Skin of body (tissue), 2 donors: ENCODE results near the gene IL22RA2. TPM values are rescaled to one million over a fixed set of nuclear protein-coding genes. Genes with fewer than 3 reads are reported as not detected.

ENCODE experiments used
- DNase-seq: peaks from one replicate; lab custom pipeline; 2025; lab: John Stamatoyannopoulos, UW
- total RNA-seq: library from RNA; depleted of rRNA; stranded (reverse); fragments of >200 nt; gene quantifications from one replicate; pipeline ENCODE4 v1.2.3, GENCODE V29; 2014

The IL22RA2 gene
- total RNA-seq, 1 donor from 2014 or later, result 2.2 TPM

DNA sequence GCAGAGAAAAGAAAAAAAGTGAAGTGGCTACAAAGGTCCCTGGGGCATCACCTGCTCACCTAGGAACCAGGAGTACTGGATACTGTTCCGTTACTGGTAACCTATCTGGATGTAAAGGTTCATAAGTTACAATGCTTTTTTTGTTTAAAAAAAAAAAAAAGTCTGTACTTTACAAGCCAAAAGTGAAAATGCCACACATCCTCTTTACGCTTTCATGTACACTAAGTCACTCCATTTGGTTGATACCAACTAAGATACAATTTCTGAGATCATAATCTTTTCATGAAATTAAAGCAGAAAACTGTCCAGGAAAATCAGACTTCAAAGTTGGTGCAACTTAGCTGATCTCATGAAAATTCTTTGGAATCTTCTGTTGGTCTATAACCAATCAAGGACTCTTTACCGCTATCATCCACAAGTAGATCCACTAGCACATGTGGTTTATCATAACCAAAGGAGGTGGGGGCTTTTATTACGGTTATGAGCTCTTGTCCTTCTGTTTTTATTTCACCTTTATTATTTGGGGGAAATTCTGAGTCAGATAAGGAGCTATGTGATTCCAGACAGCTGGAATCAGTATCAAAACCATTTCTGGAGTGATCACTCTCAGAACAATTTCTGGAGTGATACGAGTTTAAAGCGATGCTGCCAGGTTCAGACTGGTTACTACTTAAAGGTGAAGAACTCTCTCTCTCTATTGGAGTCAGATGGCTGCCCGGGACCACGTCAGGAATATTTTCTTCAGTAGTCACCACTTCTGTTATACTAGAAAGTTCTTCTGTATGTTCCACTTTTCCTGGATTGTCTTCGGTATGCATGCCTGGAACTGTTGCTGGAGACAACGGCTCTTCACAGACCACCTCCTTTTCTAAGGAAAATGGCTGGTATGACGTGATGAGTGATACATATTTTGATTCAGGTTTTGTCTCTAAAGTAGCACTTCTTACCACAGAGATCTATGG is 24.5 kb upstream of the IL22RA2 start:
- DNase-seq, result no peak

DNA sequence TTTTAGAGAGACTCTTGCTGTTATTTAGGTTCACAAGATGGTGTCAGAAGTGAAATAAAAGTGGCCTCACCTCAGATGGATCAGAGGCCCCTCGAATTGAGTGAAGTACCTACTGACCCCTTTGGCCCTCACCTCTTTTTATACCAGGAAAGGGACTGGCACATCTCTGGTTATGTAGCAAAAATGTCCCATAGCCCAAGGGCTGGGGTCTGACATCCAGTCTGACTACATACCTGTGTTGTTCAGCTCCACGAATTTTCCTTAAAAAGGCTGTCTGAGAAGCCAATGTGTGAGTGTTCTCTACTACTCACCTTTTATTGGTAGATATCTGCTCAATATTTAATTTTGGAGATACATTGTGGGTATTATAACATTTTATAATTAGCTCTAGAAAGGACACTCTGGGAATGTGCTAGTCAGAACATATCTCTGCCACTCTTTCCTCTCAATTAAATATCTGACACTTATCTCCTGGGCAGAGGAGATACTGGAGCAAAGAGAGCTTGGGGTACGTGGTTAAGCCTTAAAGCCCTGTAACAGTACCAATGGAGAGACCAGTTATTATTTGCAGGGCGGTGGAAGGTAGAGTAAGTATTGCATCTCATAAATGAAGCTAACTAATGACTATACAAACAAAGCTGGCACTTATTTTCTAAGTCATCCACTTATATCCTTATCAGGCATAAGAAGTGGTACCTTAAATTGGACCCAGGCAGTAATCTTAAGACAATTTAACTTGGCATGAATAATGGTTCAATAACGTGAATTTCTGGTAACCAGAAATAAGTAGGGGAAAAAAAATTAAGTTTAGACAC is 20.0 kb upstream of the IL22RA2 start:
- DNase-seq, result no peak

DNA sequence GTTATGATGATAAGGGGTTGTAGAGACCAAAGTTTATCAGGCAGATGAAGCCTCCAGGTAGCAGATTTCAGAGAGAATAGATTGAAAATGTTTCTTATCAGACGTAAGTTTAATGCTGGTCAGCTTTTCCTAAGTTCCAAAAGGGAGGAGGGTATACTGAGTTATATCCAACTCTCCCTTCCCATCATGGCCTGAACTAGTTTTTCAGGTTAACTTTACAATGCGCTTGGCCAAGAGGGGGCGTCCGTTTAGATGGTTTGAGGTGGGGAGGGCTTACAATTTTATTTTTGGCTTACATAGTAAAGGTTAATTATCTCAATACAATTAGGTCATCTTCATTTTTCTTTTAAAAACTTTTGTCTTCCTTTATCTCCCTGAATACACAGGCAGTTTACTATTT is 19.4 kb upstream of the IL22RA2 start:
- no peak for DNase-seq

DNA sequence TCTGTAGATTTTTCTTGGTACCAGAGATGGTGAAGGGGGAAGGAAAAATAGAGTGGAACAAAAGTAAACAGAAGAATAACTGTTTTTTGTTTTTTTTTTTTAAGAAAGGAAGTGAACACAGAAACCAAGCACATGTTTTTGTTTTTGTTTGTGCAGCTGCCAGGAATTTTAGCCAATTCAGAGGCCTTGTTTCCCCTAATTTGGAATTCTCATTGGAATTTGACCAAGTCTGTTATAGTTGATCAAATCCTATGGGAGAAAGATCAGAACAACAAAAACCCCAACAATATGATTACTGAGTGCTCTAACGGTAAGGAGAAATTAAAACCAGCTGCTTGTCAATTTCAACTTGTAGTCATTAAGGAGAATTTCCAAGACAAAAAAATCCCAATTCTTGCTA is 18.2 kb upstream of the IL22RA2 start:
- peak; percentile 73 for DNase-seq

DNA sequence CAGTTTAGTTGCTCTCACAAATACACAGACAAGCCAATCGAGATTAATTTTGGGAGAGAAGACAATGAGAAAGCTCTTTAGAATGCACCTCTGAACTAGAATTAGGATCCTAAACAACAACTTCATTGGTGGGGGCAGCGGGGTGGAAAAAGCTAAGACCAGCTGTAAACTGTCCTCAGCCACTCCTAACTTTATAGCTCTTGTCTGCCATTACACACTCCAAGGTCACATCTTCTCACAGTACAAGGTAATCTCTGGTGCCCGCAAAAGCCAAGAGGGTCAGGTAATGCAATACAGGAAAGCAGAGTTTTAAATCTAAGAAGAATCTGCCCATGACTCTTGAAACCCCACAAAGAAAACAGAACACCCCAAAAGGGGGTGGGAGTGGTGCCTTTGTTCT is 17.8 kb upstream of the IL22RA2 start:
- DNase-seq, result no peak

DNA sequence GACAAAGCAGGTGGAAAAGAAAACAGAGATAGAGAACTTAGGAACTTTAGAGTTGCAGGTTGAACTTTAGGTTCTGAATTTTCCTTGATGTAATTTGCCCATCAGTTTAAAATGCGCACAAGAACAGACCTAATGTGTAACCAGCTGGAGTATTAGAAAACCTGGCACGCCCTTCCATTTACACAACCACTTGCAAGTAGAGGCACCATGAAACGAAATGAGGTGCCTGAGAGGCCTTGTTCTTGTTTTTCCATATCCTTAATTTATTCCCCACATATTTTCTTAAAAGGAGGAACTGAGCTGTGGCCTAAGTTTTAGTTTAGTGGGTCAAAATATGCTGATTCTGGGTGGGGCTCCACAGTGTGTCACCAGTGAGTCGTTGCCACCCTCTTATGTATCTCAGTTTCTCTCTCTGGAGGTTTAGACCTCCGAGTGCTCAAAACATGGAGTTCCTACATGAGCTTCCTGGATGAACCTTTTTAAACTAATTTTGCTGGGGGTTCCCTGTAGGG is 17.2 kb upstream of the IL22RA2 start:
- no peak for DNase-seq

DNA sequence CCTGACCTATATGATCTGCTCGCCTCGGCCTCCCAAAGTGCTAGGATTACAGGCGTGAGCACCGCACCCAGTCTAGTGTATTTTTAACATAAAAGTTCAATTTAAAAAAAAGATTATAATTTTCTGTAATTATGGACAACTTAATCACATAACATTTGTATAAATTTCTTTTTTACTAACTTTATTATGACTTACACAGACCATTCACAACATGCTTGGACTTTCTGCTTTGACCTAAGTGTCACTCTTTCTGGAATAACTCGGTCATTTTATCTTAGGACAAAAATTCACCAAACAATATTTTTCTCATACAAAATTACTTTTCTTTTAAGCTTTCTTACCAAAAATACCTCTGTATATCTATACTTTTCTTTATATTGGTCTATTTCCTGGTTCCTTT is 15.4 kb upstream of the IL22RA2 start:
- DNase-seq, result no peak

DNA sequence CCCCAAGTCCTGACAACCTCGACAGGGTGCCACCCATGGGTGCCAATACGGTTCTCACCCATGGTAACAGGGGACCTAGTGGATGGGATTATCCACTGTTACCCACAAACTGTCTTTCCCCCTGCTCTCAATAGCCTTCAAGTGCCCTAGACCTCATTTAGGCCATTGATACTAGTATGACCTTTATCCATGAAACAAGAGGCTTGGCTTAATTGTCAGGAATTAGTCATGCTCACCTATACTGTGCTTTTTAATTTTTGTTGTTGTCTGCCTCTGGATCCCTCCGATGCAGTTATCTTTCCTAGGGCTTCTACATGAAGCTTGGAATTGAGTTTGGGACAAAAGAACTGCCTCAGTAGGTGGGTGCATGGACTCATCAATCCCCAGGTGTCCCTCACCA is 11.8 kb upstream of the IL22RA2 start:
- DNase-seq, result no peak

DNA sequence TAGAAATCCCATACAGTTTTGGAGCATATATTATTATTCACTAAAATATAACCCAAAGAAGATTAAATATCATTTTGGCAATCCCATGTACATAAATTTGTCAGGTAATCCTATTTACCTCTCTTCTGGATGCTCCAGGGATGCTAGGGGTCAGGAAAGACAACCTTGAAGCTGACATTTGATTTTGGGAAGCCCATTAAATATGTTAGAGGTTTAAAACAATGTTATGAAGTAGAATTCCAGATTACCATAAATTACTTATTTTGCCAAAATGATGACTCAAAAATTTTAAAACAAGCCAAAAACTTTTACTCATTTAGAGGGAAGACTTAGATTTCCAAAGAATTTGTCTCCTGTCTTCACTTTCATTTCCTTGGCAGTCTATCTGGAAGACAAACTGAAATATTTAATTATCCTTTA is 9.2 kb upstream of the IL22RA2 start:
- no peak for DNase-seq

DNA sequence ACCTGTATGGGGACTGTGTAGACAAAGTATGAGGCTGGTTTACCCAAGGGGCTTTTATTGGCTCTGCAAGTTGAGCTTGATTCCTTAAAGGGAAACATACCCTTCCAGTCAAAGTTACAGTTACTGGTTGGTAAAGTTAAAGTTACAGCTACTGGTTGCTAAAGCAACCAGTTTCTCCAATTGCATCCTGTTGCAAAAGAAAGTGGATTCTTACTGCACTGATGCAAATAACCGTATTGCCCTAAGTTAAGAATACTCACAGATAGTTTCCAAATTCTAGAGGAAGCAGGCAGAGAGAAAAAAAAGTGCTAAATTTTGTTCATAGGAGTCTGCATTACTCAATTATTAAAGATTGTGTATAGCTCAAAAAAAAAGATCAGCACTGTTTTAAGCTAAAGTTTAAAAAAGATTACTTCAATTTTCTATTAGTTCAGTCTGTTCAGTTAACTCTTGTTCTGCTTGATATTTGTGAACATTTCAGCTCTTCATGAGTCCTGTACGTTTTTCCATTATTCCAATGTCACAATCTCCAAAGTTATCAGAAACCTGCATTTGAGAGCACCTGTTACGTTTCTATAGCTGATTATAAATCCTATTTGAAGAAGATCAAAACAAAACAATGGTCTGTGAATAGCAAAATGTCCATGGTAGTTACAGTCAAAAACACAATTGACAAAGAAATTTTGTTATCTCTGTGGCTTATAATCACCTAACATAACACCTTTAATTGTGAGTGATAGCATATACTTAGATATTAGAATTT is 8.6 kb upstream of the IL22RA2 start:
- no peak for DNase-seq

DNA sequence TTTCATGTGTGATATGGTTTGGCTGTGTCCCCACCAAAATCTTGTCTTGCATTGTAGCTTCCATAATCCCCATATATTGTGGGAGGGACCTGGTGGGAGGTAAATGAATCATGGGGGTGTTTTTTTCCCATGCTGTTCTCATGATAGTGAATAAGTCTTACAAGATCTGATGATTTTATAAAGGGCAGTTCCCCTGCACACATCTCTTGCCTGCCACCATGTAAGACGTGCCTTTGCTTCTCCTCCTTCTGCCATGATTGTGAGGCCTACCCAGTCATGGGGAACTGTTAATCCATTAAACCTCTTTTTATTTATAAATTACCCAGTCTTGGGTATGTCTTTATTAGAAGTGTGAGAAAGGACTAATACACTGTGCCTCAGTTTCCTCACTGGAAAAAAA is 4.2 kb upstream of the IL22RA2 start:
- DNase-seq, result no peak

DNA sequence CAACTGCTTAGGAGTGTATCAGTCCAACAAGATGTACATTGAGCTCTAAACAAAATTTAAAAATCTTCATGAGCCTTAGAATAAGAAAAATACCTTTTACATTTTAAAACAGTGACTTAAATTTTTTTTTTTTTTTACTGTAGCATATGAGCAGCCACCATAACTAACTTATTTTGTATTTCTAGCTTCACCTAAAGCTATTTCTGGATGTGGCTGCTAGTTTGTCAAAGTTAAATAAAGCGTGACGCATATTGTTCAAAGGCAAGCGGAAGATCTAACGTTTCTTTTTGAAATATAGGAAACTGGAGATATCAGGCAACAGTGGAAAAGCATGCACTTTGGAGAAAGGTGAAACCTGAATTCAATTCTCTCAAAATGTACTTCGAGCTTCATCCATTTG is 3.3 kb upstream of the IL22RA2 start:
- DNase-seq, result no peak

DNA sequence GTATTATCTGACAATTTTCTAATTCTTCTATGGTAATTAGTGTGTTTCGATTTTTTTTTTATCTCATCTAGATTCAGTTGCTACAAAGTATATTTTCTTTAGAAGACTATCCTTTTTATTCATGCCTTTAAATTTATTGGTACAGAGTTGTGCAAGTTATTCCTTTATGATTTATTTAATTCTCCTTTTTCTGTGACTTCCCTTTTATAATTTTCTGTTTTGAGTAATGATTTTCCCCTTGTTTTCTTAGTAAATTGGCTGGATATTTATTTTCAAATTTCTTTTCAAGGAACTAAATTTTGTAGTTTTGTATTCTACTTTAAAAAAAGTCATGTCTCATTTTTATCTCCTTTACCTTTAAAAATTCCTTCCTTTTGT is 2.4 kb upstream of the IL22RA2 start:
- no peak for DNase-seq

DNA sequence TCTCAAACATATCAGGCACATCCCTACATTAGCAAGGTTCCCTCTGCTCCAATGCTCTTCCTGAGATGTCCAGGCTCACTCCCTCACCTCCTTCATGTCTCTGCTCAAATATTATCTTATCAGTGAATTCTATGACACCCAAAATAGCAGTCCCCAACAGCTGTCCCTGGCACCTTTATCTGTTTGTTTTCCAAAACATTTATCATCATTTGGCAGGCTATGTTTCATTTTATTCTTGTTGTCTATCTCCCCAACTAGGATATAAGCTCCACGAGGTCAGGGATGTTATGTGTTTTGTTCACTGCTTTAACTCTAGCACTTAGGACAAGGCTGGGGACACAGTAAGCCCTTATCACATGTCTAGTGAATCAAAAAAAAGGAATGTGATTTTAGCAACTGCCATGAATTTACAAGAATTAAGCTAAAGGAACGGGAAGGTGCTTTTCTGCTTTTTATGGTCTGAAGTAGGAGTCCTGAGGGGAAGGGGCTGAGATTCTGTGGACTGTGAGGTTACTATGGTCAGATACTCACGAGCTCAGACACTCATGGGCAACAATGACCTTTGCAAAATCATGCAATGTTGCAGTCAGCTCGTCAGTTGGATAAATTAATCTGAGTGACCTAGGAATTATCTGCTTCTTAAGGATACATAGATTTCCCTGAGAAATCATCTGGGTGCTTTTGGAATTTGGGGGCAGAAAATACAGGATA is 1.9 kb upstream of the IL22RA2 start:
- no peak for DNase-seq

DNA sequence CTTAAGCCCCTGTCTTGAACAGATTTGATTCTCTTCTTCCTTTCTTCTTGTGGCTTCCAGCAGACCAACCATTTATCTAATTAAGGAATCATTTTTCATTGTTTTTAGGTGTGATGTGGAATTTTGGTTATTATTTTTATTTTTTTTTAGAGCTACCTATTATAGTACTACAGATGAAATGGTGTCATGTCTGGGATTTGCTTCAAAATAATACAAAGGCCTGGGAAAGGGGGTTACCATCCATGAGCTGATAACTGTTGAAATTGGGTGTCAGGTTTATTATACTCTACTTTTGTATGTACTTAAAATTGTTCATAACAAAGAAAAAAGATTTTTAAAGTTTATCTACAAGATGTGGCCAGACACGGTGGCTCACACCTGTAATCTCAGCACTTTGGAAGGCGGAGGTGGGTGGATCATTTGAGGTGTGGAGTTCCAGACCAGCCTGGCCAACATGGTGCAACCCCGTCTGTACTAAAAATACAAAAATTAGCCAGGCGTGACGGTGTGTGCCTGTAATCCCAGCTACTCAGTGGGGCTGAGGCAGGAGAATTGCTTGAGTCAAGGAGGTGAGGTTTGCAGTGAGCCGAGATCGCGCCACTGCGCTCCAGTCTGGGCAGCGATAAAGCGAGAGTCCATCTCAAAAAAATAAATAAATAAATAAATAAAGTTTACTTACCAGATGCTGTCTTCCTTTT is 561 bp downstream of the IL22RA2 start:
- DNase-seq, result no peak

DNA sequence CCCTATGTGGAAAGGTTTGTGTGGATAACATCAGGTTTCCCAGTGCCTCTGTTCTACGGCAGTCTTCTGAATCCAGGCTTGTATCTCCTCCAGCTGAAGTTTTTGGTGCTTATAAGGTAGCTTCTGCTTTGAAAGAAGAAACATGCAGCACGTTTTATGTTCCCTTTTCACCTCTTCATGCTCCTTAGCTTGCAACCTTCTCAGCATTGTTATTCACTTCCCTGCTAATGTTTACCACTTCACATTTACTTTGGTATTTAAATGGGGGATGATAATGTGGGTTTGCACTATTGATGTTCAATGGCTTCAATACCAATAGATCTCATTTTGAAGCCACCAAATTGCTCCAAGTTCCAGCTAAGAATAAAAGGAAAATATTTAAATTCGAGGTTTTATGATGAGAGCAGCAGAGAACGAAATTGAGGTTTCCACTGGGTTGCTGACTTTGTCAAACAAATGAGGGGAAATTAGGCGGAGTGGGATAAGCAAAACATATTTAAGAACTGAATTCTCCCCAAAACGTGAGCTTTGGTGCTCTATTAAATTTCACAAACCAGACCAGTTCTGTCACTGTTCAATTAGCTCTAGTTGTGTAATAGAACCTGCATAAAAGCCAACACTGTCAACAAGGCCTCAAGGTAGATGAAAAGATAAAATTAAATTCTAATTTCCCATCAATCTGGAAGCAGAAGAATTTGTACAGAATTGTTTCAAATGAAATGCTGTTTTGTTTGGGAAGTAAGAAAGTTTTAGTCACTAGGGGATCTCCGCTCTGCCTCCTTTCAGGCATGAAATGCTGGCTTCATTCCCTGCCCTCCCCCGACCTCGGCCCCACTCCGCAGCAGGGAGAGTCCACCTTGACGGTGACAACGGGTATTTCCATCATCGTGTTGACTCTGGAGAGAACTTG is 1.4 kb downstream of the IL22RA2 start:
- no peak for DNase-seq

DNA sequence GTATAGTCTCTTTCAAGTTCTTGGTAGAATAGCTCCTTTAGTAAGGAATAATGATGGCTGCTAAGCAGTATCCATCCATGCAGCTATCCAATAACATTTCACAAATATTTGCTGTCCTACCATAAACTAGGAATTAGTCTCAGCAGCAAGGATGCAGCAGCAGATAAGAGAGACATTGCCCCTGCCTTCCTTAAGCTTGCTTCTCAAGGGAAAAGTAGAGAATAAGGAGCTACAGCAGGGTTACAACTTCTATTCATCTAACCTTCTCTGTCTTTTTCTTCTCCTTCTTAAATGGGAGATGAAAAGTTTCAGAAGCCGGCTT is 2.4 kb downstream of the IL22RA2 start:
- DNase-seq, result no peak

DNA sequence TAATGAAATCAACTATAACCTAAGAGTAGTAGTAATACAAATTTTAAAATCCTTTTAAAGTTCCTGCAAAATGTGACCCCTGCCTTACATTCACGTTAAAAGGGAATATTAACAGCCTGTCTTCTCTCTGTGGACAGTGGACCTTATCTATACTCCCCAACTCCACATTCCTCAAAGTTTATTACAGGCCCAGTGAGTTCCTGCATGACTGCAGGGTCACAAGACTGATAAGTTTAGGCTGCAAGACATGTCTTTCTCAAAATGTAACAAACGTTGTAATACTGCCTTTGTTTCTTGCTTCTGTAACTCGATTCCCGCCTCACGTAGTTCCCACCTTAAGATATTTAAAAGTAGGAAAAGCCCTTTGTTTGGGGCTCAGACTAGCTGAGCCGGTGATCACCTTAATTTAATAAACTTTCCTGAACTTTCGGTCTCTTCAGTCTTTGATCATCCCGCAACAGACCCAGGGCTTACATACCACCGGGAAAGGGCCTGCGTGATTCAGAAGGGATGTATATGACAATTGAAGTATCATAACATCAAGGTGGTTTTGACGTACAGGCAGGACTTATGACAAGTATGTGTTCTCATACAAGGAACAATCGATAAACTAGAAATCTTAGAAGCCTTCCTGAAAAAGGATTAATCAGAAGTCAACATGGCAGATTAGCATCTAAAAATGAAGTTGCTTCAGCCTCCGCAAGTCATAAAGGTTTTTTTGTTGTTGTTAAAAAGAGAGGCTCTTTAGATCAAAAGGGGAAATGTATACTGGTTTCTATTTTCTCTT is 3.0 kb downstream of the IL22RA2 start:
- no peak for DNase-seq
